Liver (tissue), 9 donors: ENCODE results near the gene MED6. TPM values are rescaled to one million over a fixed set of nuclear protein-coding genes. Genes with fewer than 3 reads are reported as not detected.
A peak's percentile ranks its signal among the peaks of the same experiment; 100 is the strongest.

Experiments
- DNase-seq: peaks from one replicate; pipeline ENCODE4 v3.0.0-alpha.2; 2017; ENCODE audit warnings: low spot score
- H3K27ac ChIP-seq, 2 donors: one replicate each; pipeline ENCODE4 v1.7.0; 2013; ENCODE audit warnings: inconsistent platforms in 2 of 2, low read length in 2 of 2, control low read depth in 1 of 2, low read depth in 1 of 2, mild to moderate bottlenecking in 1 of 2
- H3K27me3 ChIP-seq, 4 donors: one replicate each; pipeline versions ENCODE4 v1.6.1 to v1.7.0; 2013; ENCODE audit warnings: low read length in 3 of 4, inconsistent platforms in 1 of 4, mild to moderate bottlenecking in 1 of 4, moderate library complexity in 1 of 4; ENCODE audit not compliant: control insufficient read depth in 4 of 4, insufficient read depth in 4 of 4
- H3K36me3 ChIP-seq, 4 donors: one replicate each; pipeline versions ENCODE4 v1.6.1 to v1.7.0; 2013; ENCODE audit warnings: low read length in 3 of 4, mild to moderate bottlenecking in 3 of 4, low read depth in 1 of 4, moderate library complexity in 1 of 4; ENCODE audit not compliant: control insufficient read depth in 4 of 4, insufficient read depth in 3 of 4
- H3K4me1 ChIP-seq, 4 donors: one replicate each; pipeline versions ENCODE4 v1.6.1 to v1.7.0; 2013; ENCODE audit warnings: low read length in 3 of 4, mild to moderate bottlenecking in 3 of 4, moderate library complexity in 1 of 4; ENCODE audit not compliant: control insufficient read depth in 4 of 4, insufficient read depth in 4 of 4
- H3K4me3 ChIP-seq, 3 donors: one replicate each; pipeline versions ENCODE4 v1.6.1 to v1.7.0; 2013; ENCODE audit warnings: low read length in 3 of 3, control low read depth in 1 of 3, low read depth in 1 of 3, mild to moderate bottlenecking in 1 of 3
- H3K9ac ChIP-seq, 2 donors: one replicate each; pipeline ENCODE4 v1.7.0; 2013; ENCODE audit warnings: low read length in 2 of 2, mild to moderate bottlenecking in 2 of 2, moderate library complexity in 2 of 2, control low read depth in 1 of 2, low read depth in 1 of 2
- H3K9me3 ChIP-seq, 4 donors: one replicate each; pipeline versions ENCODE4 v1.6.1 to v1.7.0; 2013; ENCODE audit warnings: low read length in 3 of 4; ENCODE audit not compliant: control insufficient read depth in 4 of 4
- EGR1 ChIP-seq, 2 donors: IDR thresholded peaks; 2 replicates each; pipeline ENCODE4 v1.6.1; 2016 to 2018; ENCODE audit warnings: antibody characterized with exemption in 2 of 2, low read depth in 2 of 2
- FOXA1 ChIP-seq: IDR thresholded peaks from 2 replicates; pipeline ENCODE4 v1.6.1; 2016; ENCODE audit warnings: antibody characterized with exemption
- GABPA ChIP-seq, 2 donors: IDR thresholded peaks in 1 of 2; conservative IDR thresholded peaks in 1 of 2; 2 replicates each; pipeline ENCODE4 v1.6.1; 2016; ENCODE audit warnings: antibody characterized with exemption in 2 of 2, mild to moderate bottlenecking in 1 of 2, moderate library complexity in 1 of 2
- HNF4A ChIP-seq, 2 donors: conservative IDR thresholded peaks; 2 replicates each; pipeline ENCODE4 v1.6.1; 2016; ENCODE audit warnings: antibody characterized with exemption in 2 of 2, mild to moderate bottlenecking in 2 of 2
- HNF4G ChIP-seq: IDR thresholded peaks from 2 replicates; pipeline ENCODE4 v1.6.1; 2016; ENCODE audit warnings: antibody characterized with exemption
- JUND ChIP-seq, 2 donors: IDR thresholded peaks; 2 replicates each; pipeline ENCODE4 v1.6.1; 2016; ENCODE audit warnings: antibody characterized with exemption in 2 of 2
- NR2F2 ChIP-seq: IDR thresholded peaks from 2 replicates; pipeline ENCODE4 v1.6.1; 2016; ENCODE audit warnings: antibody characterized with exemption
- RAD21 ChIP-seq, 2 donors: IDR thresholded peaks; 2 replicates each; pipeline ENCODE4 v1.6.1; 2016; ENCODE audit warnings: antibody characterized with exemption in 2 of 2, mild to moderate bottlenecking in 2 of 2
- RXRA ChIP-seq, 2 donors: IDR thresholded peaks; 2 replicates each; pipeline ENCODE4 v1.6.1; 2017 to 2018; ENCODE audit warnings: antibody characterized with exemption in 2 of 2, mild to moderate bottlenecking in 1 of 2
- SP1 ChIP-seq: IDR thresholded peaks from 2 replicates; pipeline ENCODE4 v1.6.1; 2018; ENCODE audit warnings: antibody characterized with exemption, mild to moderate bottlenecking
- TAF1 ChIP-seq: conservative IDR thresholded peaks from 2 replicates; pipeline ENCODE4 v1.6.1; 2016; ENCODE audit warnings: antibody characterized with exemption, mild to moderate bottlenecking
- YY1 ChIP-seq: IDR thresholded peaks from 2 replicates; pipeline ENCODE4 v1.6.1; 2016; ENCODE audit warnings: antibody characterized with exemption, mild to moderate bottlenecking
- WGBS: extraction: QIAGEN DNeasy Blood & Tissue Kit; methylation state at CpG from one replicate; pipeline ENCODE4 v1.1.7; 2013; 5-methylcytosine and 5-hydroxymethylcytosine counted together
- polyA plus RNA-seq, 2 donors: library from polyadenylated mRNA; stranded (reverse) in 1 of 2; unstranded in 1 of 2; fragments of 200-250 nt in 1 of 2; fragments of >200 nt in 1 of 2; fragmentation: Nextera tagmentation in 1 of 2; extraction: Ambion mirVana in 1 of 2; gene quantifications; one replicate each; pipeline versions ENCODE4 v1.2.1 to v1.2.3, GENCODE V29; 2013 to 2015
- total RNA-seq, 2 donors: library from RNA; depleted of rRNA; stranded (reverse); fragments of >200 nt; gene quantifications; one replicate each; pipeline ENCODE4 v1.2.3, GENCODE V29; 2014
- TF ChIP-seq, protein P1 (sequence below): IDR thresholded peaks from 2 replicates; pipeline ENCODE4 v1.6.1; 2016; ENCODE audit warnings: antibody characterized with exemption
- TF ChIP-seq, protein P2 (sequence below): fragments of 150-350 bp; IDR thresholded peaks from 2 replicates; pipeline ENCODE4 v1.5.1; 2017; ENCODE audit warnings: improper control_type of control experiment, low read depth, low read length; ENCODE audit not compliant: missing input control
- TF ChIP-seq, protein P3 (sequence below): IDR thresholded peaks from 2 replicates; pipeline ENCODE4 v1.6.1; 2016; ENCODE audit warnings: antibody characterized with exemption
- TF ChIP-seq, protein P4 (sequence below): IDR thresholded peaks from 2 replicates; pipeline ENCODE4 v1.6.1; 2016; ENCODE audit warnings: antibody characterized with exemption
- donor health status: healthy.
- donor health status: healthy.
- donor health status: healthy.
- donor health status: healthy.
- donor health status: healthy.

The MED6 gene
- total and polyA plus RNA-seq, 4 donors = 10.4 to 21.3 (median 15.2) TPM

DNA sequence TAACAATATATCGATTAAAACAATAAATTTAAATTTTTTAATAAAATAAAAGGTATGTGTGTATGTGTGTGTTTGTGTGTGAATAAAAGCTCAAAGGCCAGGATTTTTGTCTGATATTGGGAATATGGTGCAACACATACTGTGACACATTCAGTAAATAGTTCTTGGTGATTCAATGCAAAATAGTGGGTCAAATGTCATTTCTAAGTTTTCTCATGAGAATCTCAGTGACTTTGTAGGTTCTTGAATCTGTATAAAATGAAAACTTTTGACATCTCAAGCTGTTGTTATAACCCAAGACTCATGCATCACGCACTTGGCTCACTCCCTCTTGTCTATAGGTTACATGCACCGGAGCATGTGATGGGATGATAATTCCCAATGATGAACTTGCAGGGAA, 16.2 kb upstream of the MED6 start:
- H3K9ac ChIP-seq = no peak overlapping the region
- H3K27me3 ChIP-seq = peaks cover 0 to 3% (median 0%) of the 10 kb centered on the region in 4 donors
- no peaks in the 10 kb centered on the region for H3K9me3 ChIP-seq
- no peak overlapping the region for H3K4me3 ChIP-seq
- no peaks in the 10 kb centered on the region for H3K4me1 ChIP-seq
- no peak for DNase-seq
- 92% methylated on average over 3 of the region's 3 CpGs for WGBS
- TF ChIP-seq GABPA (IDR thresholded peaks at IDR 0.05 in 1 of 2, conservative IDR thresholded peaks at IDR 0.05 in 1 of 2) (no peak), HNF4G (no peak)
- H3K27ac ChIP-seq = no peak overlapping the region
- H3K36me3 ChIP-seq = no peaks in the 10 kb centered on the region

DNA sequence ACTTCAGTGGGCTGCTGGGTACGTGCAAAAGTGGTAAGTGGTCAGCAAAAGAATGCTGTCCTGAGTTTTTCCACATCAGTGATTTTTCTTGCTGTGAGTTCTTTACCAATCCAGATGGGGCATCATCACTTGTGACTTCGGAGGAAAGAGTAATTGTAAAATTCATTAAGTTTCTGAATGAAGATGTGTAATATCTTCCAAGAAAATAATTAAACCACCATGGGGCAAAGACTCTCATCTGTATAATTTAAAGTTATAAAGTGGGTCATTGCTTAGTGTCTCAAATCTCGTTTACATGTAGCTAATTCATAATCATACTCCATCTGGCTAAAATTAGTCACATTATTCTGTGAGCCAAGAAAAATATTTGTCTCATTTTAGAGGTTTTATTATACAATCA, 10.8 kb upstream of the MED6 start:
- H3K9ac ChIP-seq = no peak overlapping the region

DNA sequence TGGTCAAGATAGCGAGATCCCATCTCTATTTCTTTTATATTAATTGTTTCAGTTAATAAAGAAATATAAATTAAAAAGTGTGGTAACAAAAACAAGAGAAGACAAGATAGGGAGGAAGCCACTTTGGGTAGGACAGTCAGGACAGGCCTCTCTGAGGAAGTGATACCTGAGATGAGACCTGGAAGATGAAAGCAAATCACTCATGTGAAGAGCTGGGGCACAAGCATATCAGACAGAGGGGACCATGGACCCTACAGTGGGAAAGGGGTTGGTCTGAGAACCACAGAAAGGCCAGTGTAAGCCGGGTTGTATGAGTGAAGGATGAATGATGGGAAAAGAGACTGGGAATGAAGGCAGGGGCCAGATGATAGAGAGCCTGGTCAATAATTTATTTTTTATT, 1.8 kb upstream of the MED6 start:
- Histone ChIP-seq H3K27me3 (no peaks in the 10 kb centered on the region), H3K4me3 (no peak overlapping the region), H3K9ac (no peak overlapping the region), H3K27ac (no peak overlapping the region), H3K4me1 (peaks cover 4 to 17% (median 14%) of the 10 kb centered on the region in 4 donors), H3K9me3 (no peaks in the 10 kb centered on the region), H3K36me3 (no peaks in the 10 kb centered on the region)
- TF ChIP-seq, protein P1, sequence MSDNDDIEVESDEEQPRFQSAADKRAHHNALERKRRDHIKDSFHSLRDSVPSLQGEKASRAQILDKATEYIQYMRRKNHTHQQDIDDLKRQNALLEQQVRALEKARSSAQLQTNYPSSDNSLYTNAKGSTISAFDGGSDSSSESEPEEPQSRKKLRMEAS = no peak
- WGBS = 88% methylated on average over 2 of the region's 2 CpGs
- no peak for DNase-seq

More for the DNA sequence above, 10.8 kb upstream of the MED6 start:
- no peaks in the 10 kb centered on the region for H3K9me3 ChIP-seq
- 55% methylated on average over 3 of the region's 3 CpGs for WGBS
- H3K27ac ChIP-seq = no peak overlapping the region
- no peak overlapping the region for H3K4me3 ChIP-seq
- TF ChIP-seq HNF4G (no peak), EGR1 (IDR thresholded peaks at IDR 0.05; ENCODE audit: low read depth in 2 of 2) (no peak), RXRA (IDR thresholded peaks at IDR 0.05) (no peak)
- TF ChIP-seq, protein P2, sequence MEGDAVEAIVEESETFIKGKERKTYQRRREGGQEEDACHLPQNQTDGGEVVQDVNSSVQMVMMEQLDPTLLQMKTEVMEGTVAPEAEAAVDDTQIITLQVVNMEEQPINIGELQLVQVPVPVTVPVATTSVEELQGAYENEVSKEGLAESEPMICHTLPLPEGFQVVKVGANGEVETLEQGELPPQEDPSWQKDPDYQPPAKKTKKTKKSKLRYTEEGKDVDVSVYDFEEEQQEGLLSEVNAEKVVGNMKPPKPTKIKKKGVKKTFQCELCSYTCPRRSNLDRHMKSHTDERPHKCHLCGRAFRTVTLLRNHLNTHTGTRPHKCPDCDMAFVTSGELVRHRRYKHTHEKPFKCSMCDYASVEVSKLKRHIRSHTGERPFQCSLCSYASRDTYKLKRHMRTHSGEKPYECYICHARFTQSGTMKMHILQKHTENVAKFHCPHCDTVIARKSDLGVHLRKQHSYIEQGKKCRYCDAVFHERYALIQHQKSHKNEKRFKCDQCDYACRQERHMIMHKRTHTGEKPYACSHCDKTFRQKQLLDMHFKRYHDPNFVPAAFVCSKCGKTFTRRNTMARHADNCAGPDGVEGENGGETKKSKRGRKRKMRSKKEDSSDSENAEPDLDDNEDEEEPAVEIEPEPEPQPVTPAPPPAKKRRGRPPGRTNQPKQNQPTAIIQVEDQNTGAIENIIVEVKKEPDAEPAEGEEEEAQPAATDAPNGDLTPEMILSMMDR = no peak
- H3K4me1 ChIP-seq = no peaks in the 10 kb centered on the region
- H3K27me3 ChIP-seq = peaks cover 0 to 10% (median 0%) of the 10 kb centered on the region in 4 donors
- no peaks in the 10 kb centered on the region for H3K36me3 ChIP-seq
- no peak for DNase-seq

DNA sequence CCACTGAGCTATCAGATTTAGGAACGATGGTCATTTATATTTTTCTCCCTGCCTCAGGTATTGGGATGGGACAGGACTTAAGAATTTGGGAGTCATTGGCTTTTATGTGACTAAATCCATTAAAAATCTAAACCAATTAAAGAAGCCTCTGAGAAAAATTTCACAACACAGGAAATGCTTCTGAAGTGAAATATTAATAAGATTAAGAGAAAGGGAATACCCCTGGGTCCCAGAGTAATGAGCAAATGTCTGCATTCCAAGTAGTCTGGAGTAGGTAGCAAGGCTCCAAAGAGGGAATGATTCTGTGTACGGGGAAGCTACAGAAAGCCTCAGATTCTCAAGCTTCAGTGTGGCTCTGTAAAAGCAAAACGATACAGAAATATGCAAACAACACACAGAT, 707 bp upstream of the MED6 start:
- peaks cover 4 to 17% (median 14%) of the 10 kb centered on the region in 4 donors for H3K4me1 ChIP-seq
- no peak overlapping the region for H3K27ac ChIP-seq
- H3K27me3 ChIP-seq = no peaks in the 10 kb centered on the region
- no peak overlapping the region for H3K9ac ChIP-seq
- no peaks in the 10 kb centered on the region for H3K9me3 ChIP-seq
- WGBS = 44% methylated on average over 3 of the region's 3 CpGs
- DNase-seq = no peak
- H3K36me3 ChIP-seq = peaks cover 0 to 4% (median 1%) of the 10 kb centered on the region in 4 donors
- H3K4me3 ChIP-seq = peak overlapping the region; percentile 27 to 83 (median 60)
- TF ChIP-seq, protein P2 = no peak
- TF ChIP-seq HNF4A (conservative IDR thresholded peaks at IDR 0.05) = no peak
- no peak for TF ChIP-seq YY1
- TF ChIP-seq, protein P3, sequence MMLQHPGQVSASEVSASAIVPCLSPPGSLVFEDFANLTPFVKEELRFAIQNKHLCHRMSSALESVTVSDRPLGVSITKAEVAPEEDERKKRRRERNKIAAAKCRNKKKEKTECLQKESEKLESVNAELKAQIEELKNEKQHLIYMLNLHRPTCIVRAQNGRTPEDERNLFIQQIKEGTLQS = no peak
- TF ChIP-seq RAD21 (IDR thresholded peaks at IDR 0.05) = no peak
- no peak for TF ChIP-seq TAF1
- TF ChIP-seq RXRA (IDR thresholded peaks at IDR 0.05) = no peak
- no peak for TF ChIP-seq JUND (IDR thresholded peaks at IDR 0.05)
- TF ChIP-seq, protein P1 = no peak
- no peak for TF ChIP-seq SP1
- TF ChIP-seq, protein P4, sequence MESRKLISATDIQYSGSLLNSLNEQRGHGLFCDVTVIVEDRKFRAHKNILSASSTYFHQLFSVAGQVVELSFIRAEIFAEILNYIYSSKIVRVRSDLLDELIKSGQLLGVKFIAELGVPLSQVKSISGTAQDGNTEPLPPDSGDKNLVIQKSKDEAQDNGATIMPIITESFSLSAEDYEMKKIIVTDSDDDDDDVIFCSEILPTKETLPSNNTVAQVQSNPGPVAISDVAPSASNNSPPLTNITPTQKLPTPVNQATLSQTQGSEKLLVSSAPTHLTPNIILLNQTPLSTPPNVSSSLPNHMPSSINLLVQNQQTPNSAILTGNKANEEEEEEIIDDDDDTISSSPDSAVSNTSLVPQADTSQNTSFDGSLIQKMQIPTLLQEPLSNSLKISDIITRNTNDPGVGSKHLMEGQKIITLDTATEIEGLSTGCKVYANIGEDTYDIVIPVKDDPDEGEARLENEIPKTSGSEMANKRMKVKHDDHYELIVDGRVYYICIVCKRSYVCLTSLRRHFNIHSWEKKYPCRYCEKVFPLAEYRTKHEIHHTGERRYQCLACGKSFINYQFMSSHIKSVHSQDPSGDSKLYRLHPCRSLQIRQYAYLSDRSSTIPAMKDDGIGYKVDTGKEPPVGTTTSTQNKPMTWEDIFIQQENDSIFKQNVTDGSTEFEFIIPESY = no peak
- no peak for TF ChIP-seq FOXA1
- no peak for TF ChIP-seq GABPA (IDR thresholded peaks at IDR 0.05 in 1 of 2, conservative IDR thresholded peaks at IDR 0.05 in 1 of 2)
- TF ChIP-seq NR2F2 = no peak
- TF ChIP-seq EGR1 (IDR thresholded peaks at IDR 0.05; ENCODE audit: low read depth in 2 of 2) = no peak
